Activated T-cell treated with anti-CD3 and anti-CD28 coated beads for 1 hour (primary cell): ENCODE results near the gene DHDH.
A peak's percentile ranks its signal among the peaks of the same experiment; 100 is the strongest.
"Not testable (repeated sequence)": the region's sequence is repeated elsewhere in the genome, so short reads cannot be mapped to it uniquely, and the experiment has no call there.

Experiments
- DNase-seq: peaks from one replicate; pipeline ENCODE4 v3.0.0-alpha.2; 2020; ENCODE audit warnings: low read depth

DHDH gene

GRCh38 chr19:48933382-48933932 lies at the start of gene DHDH:
TSS of gene DHDH (plus strand) at chr19:48933699. CDS start at chr19:48933722, 23 bp downstream.
- peak; percentile 77 for DNase-seq

DNA sequence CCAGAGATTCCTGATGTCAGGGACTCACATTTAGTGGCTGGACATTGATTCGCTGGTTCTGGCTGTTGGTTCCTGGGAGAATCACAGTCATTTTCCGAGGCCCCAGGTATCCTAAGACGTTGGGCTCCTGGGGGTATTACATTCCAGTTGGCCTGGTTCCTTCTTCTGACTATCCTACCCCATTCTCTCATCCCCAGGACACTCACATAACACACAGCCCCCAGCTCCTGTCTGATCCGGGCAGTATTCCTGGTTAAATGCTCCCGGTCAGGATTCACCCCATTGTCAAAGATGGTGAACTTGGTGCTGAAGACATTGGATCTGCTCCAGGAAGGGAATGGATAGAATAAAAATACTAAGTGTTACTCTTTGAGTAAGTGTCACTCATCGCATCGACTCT lies 49.8 kb upstream of the DHDH start:
- no peak for DNase-seq

GRCh38 chr19:48887861-48888612 lies 45.5 kb upstream of the DHDH start:
- no peak for DNase-seq

- DNase-seq: not testable (repeated sequence)
Observed at GRCh38 chr19:48889496-48889895, 44.0 kb upstream of the DHDH start.

- DNase-seq: no peak
Observed at GRCh38 chr19:48890551-48890950, 42.9 kb upstream of the DHDH start.

DNA sequence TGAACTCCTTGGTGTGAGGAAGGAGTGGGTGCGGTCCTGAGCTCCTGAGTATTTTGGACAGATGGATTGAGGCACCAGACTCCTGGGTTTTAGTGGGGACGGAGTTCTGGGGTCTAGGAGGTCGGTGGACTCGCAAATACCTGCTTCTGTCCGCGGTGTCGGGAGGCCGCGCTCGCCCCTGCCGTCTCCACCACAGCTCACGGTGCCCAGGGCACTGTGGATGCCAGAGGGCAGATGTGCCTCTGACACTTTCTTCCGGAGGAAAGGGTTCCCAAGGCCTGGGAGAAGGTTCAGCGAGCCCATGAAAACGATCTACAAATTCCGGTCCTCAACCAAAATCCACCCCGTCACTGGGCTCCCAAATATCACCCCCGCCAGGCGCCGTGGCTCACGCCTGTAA lies 38.3 kb upstream of the DHDH start:
- DNase-seq: no peak

GRCh38 chr19:48896191-48896720 lies 37.2 kb upstream of the DHDH start:
- no peak for DNase-seq

GRCh38 chr19:48897181-48897580 lies 36.3 kb upstream of the DHDH start:
- DNase-seq: no peak

GRCh38 chr19:48899386-48899749 lies 34.1 kb upstream of the DHDH start:
- DNase-seq: not testable (repeated sequence)

GRCh38 chr19:48899781-48900476 lies 33.6 kb upstream of the DHDH start, which contains the start of gene NUCB1:
TSS of gene NUCB1 (plus strand) at chr19:48900312. CDS start at chr19:48900797, 485 bp downstream.
- DNase-seq: peak; percentile 98

DNA sequence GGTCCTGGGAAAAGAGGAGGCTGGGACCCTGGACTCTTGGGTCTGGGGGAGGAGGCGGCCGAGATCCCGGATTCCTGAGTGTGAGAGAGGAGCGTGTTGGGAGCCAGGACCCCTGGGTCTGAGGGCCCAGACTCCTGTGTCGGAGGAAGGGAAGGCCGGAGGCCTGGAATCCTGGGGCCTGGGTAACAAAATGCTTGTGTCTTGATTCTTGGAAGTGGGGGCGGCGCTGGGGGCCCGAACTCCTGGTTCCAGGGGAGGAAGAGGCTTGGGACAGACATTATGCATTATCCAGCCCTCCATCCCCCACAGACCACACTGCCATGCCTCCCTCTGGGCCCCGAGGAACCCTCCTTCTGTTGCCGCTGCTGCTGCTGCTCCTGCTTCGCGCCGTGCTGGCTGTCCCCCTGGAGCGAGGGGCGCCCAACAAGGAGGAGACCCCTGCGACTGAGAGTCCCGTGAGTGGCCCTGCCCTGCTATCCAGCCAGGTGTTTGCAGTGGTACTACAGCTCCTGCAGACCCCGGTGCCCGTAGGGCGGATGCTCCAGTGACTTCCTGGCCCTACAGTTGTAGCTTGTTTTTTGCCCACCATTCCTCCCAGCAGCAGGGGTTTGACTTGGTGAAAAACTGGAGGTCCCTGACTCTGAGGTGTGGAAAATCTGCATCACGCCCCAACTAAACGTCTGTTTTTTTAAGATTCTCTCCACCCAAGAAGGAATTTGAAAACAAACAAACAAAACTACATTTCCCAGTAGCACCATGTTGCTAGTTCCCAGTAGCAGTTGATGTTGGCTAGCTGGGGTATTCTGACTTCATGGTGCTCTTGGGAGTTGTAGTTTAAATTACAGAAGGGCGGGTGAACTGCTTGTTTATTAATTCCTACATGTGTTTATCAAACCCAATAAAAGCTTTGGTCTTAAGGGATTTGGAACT lies 32.8 kb upstream of the DHDH start:
- DNase-seq: no peak

GRCh38 chr19:48902291-48902690 lies 31.2 kb upstream of the DHDH start:
- DNase-seq: not testable (repeated sequence)

DNA sequence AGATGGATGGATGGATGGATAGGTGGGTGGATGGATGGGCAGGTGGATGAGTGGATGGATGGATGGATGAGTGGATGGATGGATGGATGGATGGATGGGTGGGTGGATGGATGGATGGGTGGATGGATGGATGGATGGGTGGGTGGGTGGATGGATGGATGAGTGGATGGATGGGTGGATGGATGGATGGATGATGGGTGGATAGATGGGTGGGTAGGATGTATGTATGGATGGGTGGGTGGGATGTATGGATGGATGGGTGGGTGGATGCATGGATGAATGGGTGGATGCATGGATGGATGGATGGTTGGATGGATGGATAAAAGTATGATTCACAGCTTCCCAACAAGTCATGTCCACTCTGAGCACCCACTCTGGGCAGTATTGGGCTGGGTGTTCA lies 29.7 kb upstream of the DHDH start:
- not testable (repeated sequence) for DNase-seq

DNA sequence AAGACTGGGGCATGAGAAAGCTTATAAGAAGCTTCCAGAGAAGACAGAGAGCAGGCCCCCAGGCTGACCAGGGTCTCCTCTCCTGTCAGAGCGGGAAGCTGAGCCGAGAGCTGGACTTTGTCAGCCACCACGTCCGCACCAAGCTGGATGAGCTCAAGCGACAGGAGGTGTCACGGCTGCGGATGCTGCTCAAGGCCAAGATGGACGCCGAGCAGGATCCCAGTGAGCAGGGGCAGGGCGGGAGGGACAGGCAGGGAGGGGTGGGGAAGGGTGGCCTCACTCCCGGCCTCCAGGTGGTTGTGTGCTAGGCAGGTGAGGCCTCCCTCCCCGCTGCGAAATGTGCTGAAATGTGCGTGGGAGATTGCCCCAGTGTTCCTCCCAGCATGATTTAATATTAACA lies 27.8 kb upstream of the DHDH start:
- no peak for DNase-seq

DNA sequence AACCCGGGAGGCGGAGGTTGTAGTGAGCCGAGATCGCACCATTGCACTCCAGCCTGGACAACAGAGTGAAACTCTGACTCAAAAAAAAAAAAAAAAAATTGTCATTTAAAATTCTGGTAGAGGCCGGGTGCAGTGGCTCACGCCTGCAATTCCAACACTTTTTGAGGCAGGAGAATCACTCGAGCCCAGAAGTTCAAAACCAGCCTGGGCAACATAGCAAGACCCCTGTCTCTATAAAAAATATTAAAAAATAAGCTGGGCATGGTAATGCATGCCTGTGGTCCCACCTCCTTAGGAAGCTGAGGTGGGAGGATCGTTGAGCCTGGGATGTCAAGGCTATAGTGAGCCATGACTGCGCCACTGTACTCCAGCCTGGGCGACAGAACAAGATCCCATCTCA lies 27.2 kb upstream of the DHDH start:
- no peak for DNase-seq

- no peak for DNase-seq
Observed at GRCh38 chr19:48907671-48908070, 25.8 kb upstream of the DHDH start.

- not testable (repeated sequence) for DNase-seq
Observed at GRCh38 chr19:48909424-48910077, 23.9 kb upstream of the DHDH start.

DNA sequence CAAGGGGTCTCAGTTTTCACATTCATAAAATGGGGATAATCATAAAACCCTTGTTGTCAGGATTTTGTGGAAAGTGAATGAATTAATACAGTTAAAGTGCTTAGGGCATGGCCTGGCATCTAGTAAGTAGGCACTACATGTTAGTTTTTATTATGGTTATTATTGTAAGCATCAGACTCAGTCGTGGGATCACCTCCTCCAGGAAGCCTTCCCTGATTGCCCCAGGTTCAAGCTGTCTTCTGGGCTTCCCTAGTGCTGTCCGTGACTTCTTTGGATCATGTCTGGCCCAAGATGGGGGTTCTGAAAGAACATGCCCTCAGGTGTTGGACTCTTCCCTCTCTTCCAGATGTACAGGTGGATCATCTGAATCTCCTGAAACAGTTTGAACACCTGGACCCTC lies 22.7 kb upstream of the DHDH start:
- no peak for DNase-seq

DNA sequence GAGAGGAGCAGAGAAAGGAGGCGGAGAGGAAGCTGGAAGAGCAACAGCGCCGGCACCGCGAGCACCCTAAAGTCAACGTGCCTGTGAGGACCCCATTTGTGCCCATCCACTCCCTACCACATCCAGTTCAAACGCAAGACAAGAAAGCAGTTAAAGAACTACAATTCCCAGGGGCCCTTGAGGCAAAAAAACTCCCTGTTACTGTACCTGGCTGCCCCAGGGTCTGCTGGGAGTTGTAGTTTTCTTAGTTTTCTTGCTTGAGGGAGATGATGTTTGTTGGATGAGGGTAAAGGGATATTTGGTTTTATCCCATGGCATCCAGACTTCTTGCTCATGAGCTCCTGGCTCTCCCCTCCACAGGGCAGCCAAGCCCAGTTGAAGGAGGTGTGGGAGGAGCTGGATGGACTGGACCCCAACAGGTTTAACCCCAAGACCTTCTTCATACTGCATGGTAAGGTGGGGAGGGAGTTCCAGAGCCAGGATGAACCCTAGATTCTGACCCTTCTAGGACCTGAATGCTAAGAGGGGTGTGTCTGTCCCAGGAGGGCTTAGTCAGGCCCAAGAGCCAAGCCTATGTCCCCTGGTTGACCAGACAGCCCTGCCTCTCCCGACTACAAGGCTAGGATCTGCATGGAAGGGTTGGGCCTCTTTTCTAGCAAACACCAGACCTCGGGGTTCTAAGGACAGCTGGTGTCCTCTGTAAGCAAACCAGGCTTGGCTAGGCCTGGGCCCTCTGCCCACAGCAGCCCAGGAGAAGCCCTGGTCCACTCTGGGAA lies 20.2 kb upstream of the DHDH start:
- DNase-seq: no peak

DNA sequence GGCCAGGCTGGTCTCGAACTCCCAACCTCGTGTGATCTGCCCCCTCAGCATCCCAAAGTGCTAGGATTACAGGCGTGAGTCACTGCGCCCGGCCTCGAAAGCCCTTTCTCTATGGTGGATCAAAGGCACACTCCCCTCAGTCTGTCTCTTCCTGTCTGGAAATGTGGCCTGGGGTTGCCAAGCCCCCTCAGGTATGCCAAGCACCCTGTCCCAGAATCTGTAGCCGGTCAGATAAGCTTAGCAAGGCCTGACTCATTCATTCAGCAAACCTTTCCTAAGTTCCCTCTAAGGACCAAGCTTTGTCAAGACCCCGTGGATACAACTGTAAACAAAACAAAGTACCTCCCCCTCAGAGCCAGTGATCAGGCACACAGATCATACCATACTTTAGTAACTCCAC lies 19.3 kb upstream of the DHDH start:
- DNase-seq: no peak

DNA sequence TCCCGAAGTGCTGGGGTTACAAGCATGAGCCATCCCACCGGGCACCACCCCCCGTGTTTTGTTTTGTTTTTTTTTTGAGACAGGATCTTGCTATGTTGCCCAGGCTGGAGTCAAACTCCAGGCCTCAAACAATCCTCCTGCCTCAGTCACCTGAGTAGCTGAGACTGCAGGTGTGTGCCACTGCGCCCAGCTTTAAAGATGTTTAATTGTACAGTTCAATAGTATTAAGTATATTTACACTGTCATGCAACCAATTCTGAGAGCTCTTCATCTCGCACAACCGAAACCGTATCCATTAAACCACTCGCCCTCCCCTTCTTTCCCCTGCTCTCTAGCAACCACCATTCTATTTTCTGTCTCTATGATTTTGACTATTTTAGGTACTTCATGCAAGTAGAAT lies 17.7 kb upstream of the DHDH start:
- no peak for DNase-seq
